Measurements from ENCODE around the gene CUBN. TPM values are rescaled to one million over a fixed set of nuclear protein-coding genes. Genes with fewer than 3 reads are reported as not detected.

The CUBN gene
- total RNA-seq, 3 donors from 2014 or later (not counting 1 experiment from before 2014, with no cell fraction given), result 4.7 to 5.6 (median 5.1) TPM

- H3K36me3 ChIP-seq (ENCODE audit: control insufficient read depth, insufficient read depth, low read length), result no peaks in the 10 kb centered on the region
- H3K27ac ChIP-seq (ENCODE audit: low read length), result no peak overlapping the region
- no peaks in the 10 kb centered on the region for H3K27me3 ChIP-seq (ENCODE audit: control insufficient read depth, insufficient read depth, low read length)
- 60% methylated on average over 3 of the region's 4 CpGs for WGBS (ENCODE audit: insufficient coverage)
- H3K9me3 Mint-ChIP-seq, result no peaks in the 10 kb centered on the region
- no peak for TF ChIP-seq CTCF (IDR thresholded peaks at IDR 0.05)
- no peak overlapping the region for H3K27ac Mint-ChIP-seq
- H3K9me3 ChIP-seq (ENCODE audit: control insufficient read depth, insufficient read depth, low read length), result no peaks in the 10 kb centered on the region
- ATAC-seq (no peak), DNase-seq (no peak)
- H3K4me3 ChIP-seq (ENCODE audit: low read length), result no peak overlapping the region
- H3K36me3 Mint-ChIP-seq, result no peaks in the 10 kb centered on the region
- peaks cover 13 to 20% of the 10 kb centered on the region in 2 donors for H3K27me3 Mint-ChIP-seq (ENCODE audit: low read depth in 2 of 2)
- H3K4me1 Mint-ChIP-seq, result no peaks in the 10 kb centered on the region
- H3K4me3 Mint-ChIP-seq, result no peak overlapping the region
- no peaks in the 10 kb centered on the region for H3K4me1 ChIP-seq (ENCODE audit: control insufficient read depth, insufficient read depth, low read length)
- intact Hi-C loops (cut with micrococcal nuclease), result no loop called here
Observed at GRCh38 chr10:16867990-16868389, 261.6 kb downstream of the CUBN start.

DNA sequence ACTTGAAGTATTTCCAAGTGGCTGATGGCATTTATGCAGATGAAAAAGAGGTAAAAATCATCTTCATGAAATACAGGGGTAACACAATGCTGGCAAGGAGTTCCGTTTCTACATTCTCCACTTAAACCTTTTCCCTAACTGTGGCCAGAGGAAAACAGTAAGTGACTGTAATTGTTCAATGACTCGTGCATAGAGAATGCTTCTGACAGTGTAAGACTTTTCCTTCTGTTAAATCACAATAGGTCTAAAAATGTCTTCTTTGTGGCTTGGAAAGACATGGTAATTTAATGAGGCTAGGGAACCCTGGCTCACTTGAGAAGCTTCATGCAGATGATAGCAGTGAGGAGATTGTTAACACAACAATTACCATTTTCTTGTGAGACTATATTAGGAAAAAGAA is 262.1 kb downstream of the CUBN start:
- DNase-seq, result no peak
- intact Hi-C loops (cut with micrococcal nuclease), result no loop called here
- no peaks in the 10 kb centered on the region for H3K27me3 ChIP-seq (ENCODE audit: control insufficient read depth, insufficient read depth, low read length)
- H3K4me1 ChIP-seq (ENCODE audit: control insufficient read depth, insufficient read depth, low read length), result no peaks in the 10 kb centered on the region
- H3K4me3 ChIP-seq (ENCODE audit: low read length), result no peak overlapping the region
- H3K36me3 ChIP-seq (ENCODE audit: control insufficient read depth, insufficient read depth, low read length), result no peaks in the 10 kb centered on the region
- no peaks in the 10 kb centered on the region for H3K9me3 Mint-ChIP-seq
- H3K36me3 Mint-ChIP-seq, result no peaks in the 10 kb centered on the region
- H3K4me3 Mint-ChIP-seq, result no peak overlapping the region
- no peak for TF ChIP-seq CTCF (IDR thresholded peaks at IDR 0.05)
- H3K27ac ChIP-seq (ENCODE audit: low read length), result no peak overlapping the region
- no peak for ATAC-seq
- no peak overlapping the region for H3K27ac Mint-ChIP-seq
- no peaks in the 10 kb centered on the region for H3K9me3 ChIP-seq (ENCODE audit: control insufficient read depth, insufficient read depth, low read length)
- no peaks in the 10 kb centered on the region for H3K4me1 Mint-ChIP-seq
- 88% methylated on average over 2 of the region's 2 CpGs for WGBS (ENCODE audit: insufficient coverage)
- H3K27me3 Mint-ChIP-seq (ENCODE audit: low read depth in 2 of 2), result peaks cover 13 to 20% of the 10 kb centered on the region in 2 donors

DNA sequence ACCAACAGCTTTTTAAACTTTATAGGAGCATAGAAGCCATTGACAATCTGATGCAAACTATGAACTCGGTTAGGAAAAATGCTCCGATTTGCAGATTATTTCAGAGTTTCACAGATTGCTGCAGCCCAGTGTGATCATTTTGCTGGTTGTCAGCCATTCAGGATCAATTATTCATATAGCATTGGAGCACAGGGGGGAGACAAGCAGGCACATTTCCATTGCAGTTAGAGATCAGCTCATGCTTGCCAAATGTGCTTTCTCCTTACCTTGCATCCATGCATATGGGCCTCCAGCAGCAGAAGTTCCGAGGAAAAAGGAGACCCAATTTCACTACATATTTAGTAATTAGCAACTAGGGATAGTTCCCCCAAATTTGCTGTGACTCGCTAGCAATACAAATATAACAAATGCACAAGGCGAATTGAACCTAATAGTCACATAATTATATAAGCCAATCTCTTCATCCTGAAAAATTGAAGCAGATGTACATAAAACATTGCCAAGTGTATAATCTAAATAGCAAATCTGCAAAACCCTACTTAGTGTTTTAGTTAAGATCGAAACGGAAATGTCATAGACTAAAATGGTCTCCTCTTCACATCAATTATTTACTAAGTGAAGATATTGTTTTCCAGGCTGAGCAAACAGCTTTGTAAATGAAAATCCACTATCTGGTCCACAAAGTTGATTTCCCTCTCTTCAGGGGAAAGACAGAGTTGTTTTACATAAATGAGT is 262.9 kb downstream of the CUBN start:
- H3K4me3 ChIP-seq (ENCODE audit: low read length), result no peak overlapping the region
- ATAC-seq, result no peak
- H3K9me3 ChIP-seq (ENCODE audit: control insufficient read depth, insufficient read depth, low read length), result no peaks in the 10 kb centered on the region
- H3K27me3 ChIP-seq (ENCODE audit: control insufficient read depth, insufficient read depth, low read length), result no peaks in the 10 kb centered on the region
- no peaks in the 10 kb centered on the region for H3K36me3 ChIP-seq (ENCODE audit: control insufficient read depth, insufficient read depth, low read length)
- H3K27me3 Mint-ChIP-seq (ENCODE audit: low read depth in 2 of 2), result peaks cover 16 to 20% of the 10 kb centered on the region in 2 donors
- H3K9me3 Mint-ChIP-seq, result no peaks in the 10 kb centered on the region
- H3K36me3 Mint-ChIP-seq, result no peaks in the 10 kb centered on the region
- no peak for DNase-seq
- H3K27ac ChIP-seq (ENCODE audit: low read length), result no peak overlapping the region
- TF ChIP-seq CTCF (IDR thresholded peaks at IDR 0.05), result no peak
- WGBS (ENCODE audit: insufficient coverage), result 95% methylated on average over 4 of the region's 7 CpGs
- H3K4me3 Mint-ChIP-seq, result no peak overlapping the region
- no peak overlapping the region for H3K27ac Mint-ChIP-seq
- no peaks in the 10 kb centered on the region for H3K4me1 Mint-ChIP-seq
- intact Hi-C loops (cut with micrococcal nuclease), result no loop called here
- H3K4me1 ChIP-seq (ENCODE audit: control insufficient read depth, insufficient read depth, low read length), result no peaks in the 10 kb centered on the region

- intact Hi-C loops (cut with micrococcal nuclease), result no loop called here
Observed at GRCh38 chr10:16865766-16866165, 263.8 kb downstream of the CUBN start.

More at GRCh38 chr10:16865766-16866165, 263.8 kb downstream of the CUBN start:
- H3K27me3 Mint-ChIP-seq (ENCODE audit: low read depth in 2 of 2), result peaks cover 16 to 20% of the 10 kb centered on the region in 2 donors
- no peak for TF ChIP-seq CTCF (IDR thresholded peaks at IDR 0.05)
- Histone ChIP-seq H3K27ac (ENCODE audit: low read length) (no peak overlapping the region), H3K36me3 (ENCODE audit: control insufficient read depth, insufficient read depth, low read length) (no peaks in the 10 kb centered on the region), H3K9me3 (ENCODE audit: control insufficient read depth, insufficient read depth, low read length) (no peaks in the 10 kb centered on the region), H3K4me3 (ENCODE audit: low read length) (no peak overlapping the region), H3K27me3 (ENCODE audit: control insufficient read depth, insufficient read depth, low read length) (no peaks in the 10 kb centered on the region), H3K4me1 (ENCODE audit: control insufficient read depth, insufficient read depth, low read length) (no peaks in the 10 kb centered on the region)
- H3K27ac Mint-ChIP-seq, result no peak overlapping the region
- WGBS (ENCODE audit: insufficient coverage), result 24% methylated on average over 7 of the region's 7 CpGs
- no peak overlapping the region for H3K4me3 Mint-ChIP-seq
- ATAC-seq (no peak), DNase-seq (no peak)
- H3K9me3 Mint-ChIP-seq, result no peaks in the 10 kb centered on the region
- no peaks in the 10 kb centered on the region for H3K36me3 Mint-ChIP-seq
- H3K4me1 Mint-ChIP-seq, result no peaks in the 10 kb centered on the region

Data from natural killer cell (primary cell).